KOPT-K1 (cell line): ENCODE measurements around the gene DNMT1.
A peak's percentile ranks its signal among the peaks of the same experiment; 100 is the strongest.
"Not testable (repeated sequence)": the region's sequence is repeated elsewhere in the genome, so short reads cannot be mapped to it uniquely, and the experiment has no call there.

Experiments
- H3K27ac ChIP-seq: fragments of 200-600 bp; sonication (generic); 2 replicates; pipeline ENCODE4 v1.5.1; 2016; ENCODE audit warnings: antibody characterized with exemption, mild to moderate bottlenecking, low read depth, low read length; ENCODE audit not compliant: poor library complexity, severe bottlenecking
- H3K36me3 ChIP-seq: fragments of 200-600 bp; sonication (generic); 2 replicates; pipeline ENCODE4 v1.5.1; 2017; ENCODE audit warnings: antibody characterized with exemption, mild to moderate bottlenecking, low read length, moderate library complexity; ENCODE audit not compliant: insufficient read depth
- H3K9me3 ChIP-seq: fragments of 200-600 bp; sonication (generic); 2 replicates; pipeline ENCODE4 v1.5.1; 2017; ENCODE audit warnings: antibody characterized with exemption, low read length, mild to moderate bottlenecking; ENCODE audit not compliant: insufficient read depth, poor library complexity, severe bottlenecking

DNMT1 gene

GRCh38 chr19:10194500-10195198 is at the start of gene DNMT1:
Gene DNMT1, minus strand, starts transcription at chr19:10194953. Its CDS starts 54 bp downstream, at chr19:10194899.
- peaks cover 42% of the 10 kb centered on the region for H3K36me3 ChIP-seq
- H3K9me3 ChIP-seq, result no peaks in the 10 kb centered on the region
- peak within 1 kb of the TSS; percentile 99 for H3K27ac ChIP-seq

DNA sequence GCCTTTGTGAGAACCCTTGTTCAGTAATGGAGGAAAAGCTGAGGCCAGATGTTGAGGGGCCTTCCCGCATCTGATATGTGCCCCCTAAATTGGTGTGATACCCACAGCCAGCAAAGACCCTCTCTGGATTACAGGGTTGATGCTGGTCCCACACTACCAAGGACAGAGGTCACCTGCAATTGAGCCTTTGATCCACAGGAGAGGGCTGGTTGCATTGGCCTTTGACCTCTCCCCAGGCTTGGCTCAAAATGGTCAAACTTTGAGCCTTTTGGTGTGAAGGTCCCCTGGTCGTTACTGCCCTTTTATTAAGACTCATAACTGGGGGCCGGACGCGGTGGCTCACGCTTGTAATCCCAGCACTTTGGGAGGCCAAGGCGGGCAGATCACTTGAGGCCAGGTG is 48.9 kb upstream of the DNMT1 start:
- Histone ChIP-seq H3K36me3 (no peaks in the 10 kb centered on the region), H3K9me3 (no peaks in the 10 kb centered on the region), H3K27ac (no peak overlapping the region)

DNA sequence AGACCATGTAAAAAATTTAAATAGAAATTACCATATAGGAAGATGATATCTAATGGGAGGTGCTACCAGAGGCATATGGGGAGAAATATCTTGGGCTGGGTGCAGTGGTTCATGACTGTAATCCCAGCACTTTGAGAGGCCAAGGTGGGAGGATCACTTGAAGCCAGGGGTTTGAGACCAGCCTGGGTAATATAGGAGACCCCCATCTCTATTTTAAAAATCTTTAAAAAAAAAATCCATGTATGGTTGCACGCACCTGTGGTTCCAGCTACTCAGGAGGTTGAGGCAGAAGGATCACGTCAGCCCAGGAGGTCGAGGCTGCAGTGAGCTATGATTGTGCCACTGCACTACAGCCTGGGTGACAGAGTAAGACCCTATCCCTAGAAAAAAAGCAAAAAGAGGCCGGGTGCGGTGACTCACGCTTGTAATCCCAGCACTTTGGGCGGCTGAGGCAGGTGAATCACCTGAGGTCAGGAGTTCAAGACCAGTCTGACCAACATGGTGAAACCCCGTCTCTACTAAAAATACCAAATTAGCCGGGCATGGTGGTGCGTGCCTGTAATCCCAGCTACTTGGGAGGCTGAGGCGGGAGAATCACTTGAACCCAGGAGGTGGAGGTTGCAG is 47.2 kb upstream of the DNMT1 start:
- not testable (repeated sequence) for H3K27ac ChIP-seq, H3K9me3 ChIP-seq, H3K36me3 ChIP-seq

DNA sequence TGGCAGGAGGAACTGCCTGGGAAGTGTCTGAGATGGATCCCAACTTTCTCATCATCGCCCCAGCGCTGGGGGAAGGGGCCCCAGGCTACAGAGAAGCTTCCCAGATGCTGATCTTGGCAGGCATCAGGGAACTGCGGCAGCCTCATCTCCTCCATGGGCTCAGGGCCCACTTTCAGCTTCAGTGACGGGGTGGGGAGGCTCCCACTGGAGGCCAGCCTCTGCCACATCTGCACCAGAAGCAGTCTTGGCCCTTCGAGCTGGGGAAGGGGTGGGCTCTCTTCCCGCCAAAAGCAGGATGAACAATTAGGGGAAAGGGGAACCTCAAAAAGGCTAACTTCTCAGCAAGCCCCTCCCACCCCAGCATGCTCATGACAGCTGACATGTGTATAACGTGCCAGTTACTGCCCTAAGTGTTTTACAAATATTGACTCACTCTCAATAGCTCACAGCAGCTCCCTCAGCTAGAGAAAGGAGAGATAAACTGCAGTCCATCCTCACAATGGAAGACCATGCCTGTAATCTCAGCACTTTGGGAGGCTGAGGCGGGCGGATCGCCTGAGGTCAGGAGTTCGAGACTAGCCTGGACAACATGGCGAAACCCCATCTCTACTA is 43.5 kb upstream of the DNMT1 start:
- H3K27ac ChIP-seq, result no peak overlapping the region
- no peaks in the 10 kb centered on the region for H3K9me3 ChIP-seq
- H3K36me3 ChIP-seq, result no peaks in the 10 kb centered on the region

DNA sequence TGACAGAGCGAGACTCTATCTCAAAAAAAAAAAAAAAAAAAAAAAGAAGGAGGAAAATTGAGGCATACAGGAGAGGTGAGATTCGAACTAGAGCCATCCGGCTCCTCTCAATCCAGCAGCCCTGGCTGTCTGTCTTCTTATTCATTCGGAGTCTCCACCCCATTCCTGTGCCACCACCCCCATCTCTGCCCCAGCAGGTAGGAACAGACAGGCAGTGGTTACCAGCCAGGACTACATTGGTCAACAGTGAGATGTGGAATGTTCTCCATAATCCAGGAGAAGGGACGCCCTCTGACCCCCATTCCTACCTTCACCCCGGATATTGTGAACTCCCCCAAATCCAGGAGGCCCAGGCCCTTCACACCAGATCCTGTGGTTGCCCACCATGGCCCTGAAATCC is 42.9 kb upstream of the DNMT1 start:
- H3K27ac ChIP-seq, result no peak overlapping the region
- H3K9me3 ChIP-seq, result no peaks in the 10 kb centered on the region
- H3K36me3 ChIP-seq, result no peaks in the 10 kb centered on the region

DNA sequence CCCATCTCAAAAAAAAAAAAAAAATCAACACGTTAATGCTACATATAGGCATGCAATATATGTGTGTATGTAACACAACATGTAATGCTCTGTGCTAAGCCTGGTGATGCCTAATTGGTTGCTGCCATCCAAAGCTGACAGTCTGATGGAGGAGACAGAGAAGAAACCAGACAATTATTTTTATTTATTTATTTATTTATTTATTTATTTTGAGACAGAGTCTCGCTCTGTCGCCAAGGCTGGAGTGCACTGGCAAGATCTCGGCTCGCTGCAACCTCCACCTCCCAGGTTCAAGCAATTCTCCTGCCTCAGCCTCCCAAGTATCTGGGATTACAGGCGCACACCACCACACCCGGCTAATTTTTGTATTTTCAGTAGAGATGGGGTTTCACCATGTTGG is 40.7 kb upstream of the DNMT1 start:
- not testable (repeated sequence) for H3K27ac ChIP-seq, H3K9me3 ChIP-seq, H3K36me3 ChIP-seq

- Histone ChIP-seq H3K27ac (no peak overlapping the region), H3K36me3 (no peaks in the 10 kb centered on the region), H3K9me3 (no peaks in the 10 kb centered on the region)
Measured at GRCh38 chr19:10235003-10235402, 40.2 kb upstream of the DNMT1 start.

GRCh38 chr19:10233946-10234345 is 39.2 kb upstream of the DNMT1 start:
- H3K36me3 ChIP-seq, result no peaks in the 10 kb centered on the region
- no peak overlapping the region for H3K27ac ChIP-seq
- no peaks in the 10 kb centered on the region for H3K9me3 ChIP-seq

DNA sequence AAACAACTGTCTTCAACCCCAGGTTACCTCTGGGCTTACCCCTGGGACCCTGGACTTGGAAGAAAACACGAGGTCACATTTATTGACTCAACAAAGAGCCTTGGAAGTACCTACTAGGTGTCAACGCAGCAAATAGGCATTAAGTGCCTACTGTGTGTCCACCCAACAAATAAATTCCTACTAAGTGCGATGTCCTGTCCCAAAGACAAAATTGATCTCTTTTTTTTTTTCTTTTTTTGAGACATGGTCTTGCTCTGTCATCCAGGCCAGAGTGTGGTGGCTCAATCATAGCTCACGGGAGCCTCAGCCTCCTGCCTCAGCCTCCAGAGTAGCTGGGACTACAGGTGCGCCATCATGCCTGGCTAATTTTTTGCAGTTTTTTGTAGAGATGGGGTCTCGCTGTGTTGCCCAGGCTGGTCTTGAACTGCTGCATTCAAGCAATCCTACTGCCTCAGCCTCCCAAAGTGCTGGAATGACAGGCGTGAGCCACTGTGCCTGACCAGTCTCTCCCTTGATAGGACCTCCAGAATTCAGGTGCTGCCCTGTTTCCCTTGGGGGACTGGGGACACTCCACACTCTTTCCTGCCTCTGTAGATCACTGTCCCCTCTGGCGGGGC is 37.0 kb upstream of the DNMT1 start:
- Histone ChIP-seq H3K36me3 (no peaks in the 10 kb centered on the region), H3K27ac (no peak overlapping the region)

GRCh38 chr19:10230861-10231611 is 36.3 kb upstream of the DNMT1 start, which contains the start of gene S1PR2:
Gene S1PR2, minus strand, starts transcription at chr19:10231331. Its CDS starts 6,426 bp downstream, at chr19:10224905.
- Histone ChIP-seq H3K9me3 (no peaks in the 10 kb centered on the region), H3K27ac (peak within 1 kb of the TSS; percentile 42), H3K36me3 (no peaks in the 10 kb centered on the region)

More for the DNA sequence above, 37.0 kb upstream of the DNMT1 start:
- H3K9me3 ChIP-seq, result no peaks in the 10 kb centered on the region

GRCh38 chr19:10230173-10230860 is 35.6 kb upstream of the DNMT1 start:
- no peaks in the 10 kb centered on the region for H3K36me3 ChIP-seq
- H3K9me3 ChIP-seq, result no peaks in the 10 kb centered on the region
- H3K27ac ChIP-seq, result no peak overlapping the region

- H3K36me3 ChIP-seq, result no peaks in the 10 kb centered on the region
- H3K9me3 ChIP-seq, result no peaks in the 10 kb centered on the region
- H3K27ac ChIP-seq, result no peak overlapping the region
Measured at GRCh38 chr19:10228920-10229319, 34.2 kb upstream of the DNMT1 start.

DNA sequence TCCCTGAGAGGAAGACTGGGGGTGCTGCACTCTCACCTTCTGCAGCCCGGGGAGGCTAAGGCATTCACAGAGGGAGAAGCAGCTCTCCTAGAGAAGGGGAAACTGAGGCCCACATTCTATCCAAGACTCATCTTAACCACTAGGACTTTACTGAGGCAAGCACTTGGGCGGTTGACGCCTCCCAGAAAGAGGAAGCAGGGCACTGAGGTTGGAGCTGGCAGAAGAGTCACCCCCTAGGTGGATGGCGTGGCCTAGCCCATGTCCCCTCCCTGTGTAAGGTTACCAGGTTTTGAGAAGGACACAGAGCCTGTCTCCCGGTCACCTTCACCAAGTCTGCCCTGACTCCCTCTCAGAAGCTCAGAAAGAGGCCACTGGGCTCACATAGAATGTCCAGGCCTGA is 33.6 kb upstream of the DNMT1 start:
- no peak overlapping the region for H3K27ac ChIP-seq
- no peaks in the 10 kb centered on the region for H3K9me3 ChIP-seq
- H3K36me3 ChIP-seq, result no peaks in the 10 kb centered on the region
